ENCODE results near the gene PAPPA2.
"Not testable (repeated sequence)": the region's sequence is repeated elsewhere in the genome, so short reads cannot be mapped to it uniquely, and the experiment has no call there.

The PAPPA2 gene

DNA sequence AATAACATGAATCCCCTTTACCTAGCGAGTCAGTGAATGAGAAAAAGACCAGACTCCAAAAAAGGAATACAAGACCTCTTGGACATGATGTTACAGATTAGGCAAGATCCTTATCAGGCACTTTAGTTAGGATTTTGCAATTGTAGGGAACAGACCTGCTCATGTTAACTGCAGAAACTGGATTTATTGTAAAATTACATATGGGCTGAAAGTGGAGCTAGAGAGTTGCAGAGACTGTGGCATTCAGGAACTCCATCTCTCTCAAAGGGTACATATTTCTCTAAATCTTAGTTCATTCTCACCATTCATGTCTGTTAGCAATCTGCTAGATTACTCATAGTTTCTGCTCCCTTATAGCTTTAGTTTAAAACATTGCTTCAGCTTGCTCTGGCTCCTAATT, 142.2 kb downstream of the PAPPA2 start:
- no peak for DNase-seq

DNA sequence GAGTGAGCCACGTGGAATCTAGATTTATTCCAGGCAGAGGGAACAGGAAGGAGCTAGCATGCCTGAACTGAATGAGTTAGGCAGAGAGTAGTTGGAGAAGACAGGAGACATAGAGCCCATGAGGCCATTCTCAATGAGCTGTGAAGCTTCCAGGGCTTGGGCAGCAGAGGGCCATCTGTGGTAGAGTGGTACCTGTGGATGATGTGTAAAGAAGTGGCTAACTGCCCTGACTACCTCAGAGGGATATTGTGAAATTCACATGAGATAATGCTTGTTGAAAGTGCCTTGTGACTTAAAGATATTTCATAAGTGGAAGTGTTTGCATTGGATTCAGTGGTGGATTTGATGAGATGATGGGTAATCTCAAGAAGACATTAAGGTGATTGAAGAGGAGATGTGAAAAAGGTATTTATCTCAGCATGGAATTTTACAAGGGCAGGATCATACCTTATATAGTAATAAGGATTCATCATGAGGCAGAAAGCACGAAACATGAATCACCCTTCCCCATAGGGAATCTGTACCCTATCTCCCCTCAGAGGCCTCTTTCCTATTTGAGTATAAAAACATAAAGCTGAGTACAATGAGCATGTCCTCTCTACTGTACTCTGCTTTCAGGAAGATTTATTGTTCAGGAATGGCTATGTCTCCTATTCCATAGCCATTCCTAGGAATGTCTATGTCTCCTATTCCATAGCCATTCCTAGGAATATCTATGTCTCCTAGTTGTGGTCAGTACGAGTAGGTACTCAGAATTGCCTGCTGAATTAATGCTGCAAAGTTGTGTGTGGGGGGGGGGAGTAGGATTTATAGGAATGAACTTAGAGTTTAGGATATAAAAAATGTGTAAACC, 146.8 kb downstream of the PAPPA2 start:
- DNase-seq: no peak

DNA sequence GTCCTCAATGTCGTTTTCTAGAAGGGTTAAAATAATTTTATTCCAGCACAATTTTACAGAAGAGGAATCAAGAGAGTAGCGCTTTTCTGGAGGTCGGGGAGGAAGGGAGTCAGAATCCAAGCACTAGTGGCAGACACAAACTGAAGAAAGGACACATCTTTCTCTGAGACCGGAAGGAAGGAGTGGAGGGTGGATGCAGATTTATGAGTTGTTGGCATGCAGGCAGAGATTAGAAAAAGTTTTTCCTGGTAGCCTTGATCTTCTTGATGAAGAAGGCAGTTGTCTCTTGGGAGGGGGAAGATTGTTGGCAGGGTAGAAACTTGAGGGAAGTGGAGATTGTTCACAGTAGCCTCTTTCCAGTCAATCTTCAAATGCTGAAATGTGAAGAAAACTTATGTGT, 149.8 kb downstream of the PAPPA2 start:
- DNase-seq: no peak

DNA sequence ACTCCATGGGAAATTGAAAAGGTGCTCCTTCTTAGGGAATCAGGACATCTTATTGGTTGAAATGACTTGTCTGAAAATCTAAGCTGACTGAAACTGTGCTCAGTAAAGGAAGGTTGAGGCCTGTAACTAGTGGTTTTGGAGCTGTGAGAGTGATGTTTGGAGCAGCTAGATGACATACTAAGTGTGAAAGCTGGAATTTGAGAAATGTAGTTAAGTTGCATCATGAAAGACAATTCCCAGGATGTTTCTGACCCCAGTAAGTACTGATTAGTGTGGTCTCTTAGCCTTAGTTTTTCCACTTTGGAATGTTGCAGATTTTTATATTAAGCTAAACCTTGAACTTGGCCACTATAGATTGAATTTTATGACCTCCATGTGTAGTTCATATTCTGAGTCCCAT, 154.9 kb downstream of the PAPPA2 start:
- no peak for DNase-seq

DNA sequence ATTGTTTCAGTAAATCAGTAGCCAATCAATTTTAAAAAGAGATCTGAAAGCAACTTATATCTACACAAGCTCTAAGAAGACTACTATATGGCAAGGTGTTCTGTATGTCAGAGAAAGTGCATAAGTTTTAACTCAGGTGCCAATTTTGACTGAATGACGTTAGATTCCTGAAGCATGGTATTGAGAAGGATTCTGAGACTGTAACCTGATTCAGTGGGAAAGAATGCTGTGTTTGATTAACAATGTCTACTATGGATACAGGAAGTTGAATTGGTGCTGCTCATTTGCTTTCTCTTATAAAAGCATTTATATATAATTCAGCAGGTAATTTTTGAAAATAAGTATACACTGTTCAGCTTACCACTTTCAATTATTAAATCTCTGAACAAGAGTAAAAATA, 156.3 kb downstream of the PAPPA2 start:
- no peak for DNase-seq

DNA sequence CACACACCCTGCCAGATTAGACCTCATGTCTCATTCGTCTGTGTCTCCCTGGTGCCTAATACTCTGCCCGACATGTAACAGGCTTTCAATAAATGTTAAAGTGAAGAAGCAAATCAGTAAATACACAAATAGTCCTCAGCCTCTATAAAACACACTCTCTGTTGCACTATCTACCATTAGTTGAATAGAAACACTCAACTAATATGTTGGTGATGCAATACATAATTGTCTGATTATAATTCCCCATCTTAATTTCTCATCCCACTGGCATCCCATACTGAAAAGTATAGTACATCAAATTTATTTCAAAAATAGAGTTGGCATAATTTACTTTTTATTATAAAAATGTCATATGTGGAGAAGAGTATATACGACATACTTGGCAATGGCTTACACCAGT, 162.4 kb downstream of the PAPPA2 start:
- no peak for DNase-seq

DNA sequence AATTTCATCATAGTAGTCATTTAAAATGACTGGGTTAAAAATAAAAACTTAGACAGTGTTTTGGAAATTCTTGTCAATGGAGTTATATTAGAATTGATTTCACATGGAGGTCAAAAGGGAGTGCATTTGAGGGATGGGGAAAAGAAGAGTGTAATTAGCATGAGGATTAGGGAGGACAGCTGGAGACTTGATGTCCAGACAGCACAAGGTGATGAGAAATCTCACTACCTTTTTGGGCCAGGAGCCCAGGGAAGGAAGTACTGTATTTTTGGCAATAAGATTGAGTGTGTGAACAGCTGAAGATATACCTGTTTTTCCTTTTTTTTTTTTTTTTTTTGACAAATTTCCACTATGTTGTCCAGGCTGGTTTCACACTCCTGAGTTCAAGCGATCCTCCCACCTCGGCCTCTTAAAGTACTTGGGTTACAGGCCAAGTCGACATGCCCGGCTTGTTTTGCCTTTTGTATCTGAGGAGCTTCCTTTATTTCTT, 163.6 kb downstream of the PAPPA2 start:
- DNase-seq: no peak

DNA sequence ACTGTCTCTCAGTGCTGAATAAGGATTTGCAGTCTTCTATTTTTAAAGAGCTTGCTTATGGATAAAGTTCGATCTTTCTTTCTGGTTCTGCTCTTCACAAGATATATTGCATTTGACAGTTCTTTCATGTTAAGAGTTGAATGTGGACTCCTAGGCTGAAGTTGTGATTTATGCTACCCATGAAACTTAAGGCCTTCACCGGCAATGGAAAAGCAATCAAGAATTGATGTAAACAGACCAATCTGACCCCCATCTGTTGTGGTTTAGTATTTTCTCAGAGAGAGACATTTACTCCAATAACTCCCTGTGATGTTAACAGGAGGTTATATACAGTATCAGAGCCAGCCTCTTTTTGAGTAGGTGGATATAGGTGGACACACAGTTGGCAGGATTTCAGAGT, 165.8 kb downstream of the PAPPA2 start:
- DNase-seq: no peak

DNA sequence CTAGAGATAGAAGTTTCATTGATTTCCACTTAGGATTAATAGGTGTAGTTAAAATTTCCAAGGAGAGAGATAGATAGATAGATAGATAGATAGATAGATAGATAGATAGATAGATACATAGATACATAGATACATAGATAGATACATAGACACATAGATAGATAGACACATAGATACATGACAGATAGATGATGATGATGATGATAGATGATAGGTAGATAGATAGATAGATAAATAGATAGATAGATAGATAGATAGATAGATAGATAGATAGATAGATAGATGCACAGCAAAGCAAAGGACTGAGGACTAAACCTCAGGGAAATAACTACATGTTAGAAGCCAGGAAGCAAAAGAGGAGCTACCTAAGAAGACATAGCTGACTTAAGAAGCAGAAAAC, 171.8 kb downstream of the PAPPA2 start:
- not testable (repeated sequence) for DNase-seq

DNA sequence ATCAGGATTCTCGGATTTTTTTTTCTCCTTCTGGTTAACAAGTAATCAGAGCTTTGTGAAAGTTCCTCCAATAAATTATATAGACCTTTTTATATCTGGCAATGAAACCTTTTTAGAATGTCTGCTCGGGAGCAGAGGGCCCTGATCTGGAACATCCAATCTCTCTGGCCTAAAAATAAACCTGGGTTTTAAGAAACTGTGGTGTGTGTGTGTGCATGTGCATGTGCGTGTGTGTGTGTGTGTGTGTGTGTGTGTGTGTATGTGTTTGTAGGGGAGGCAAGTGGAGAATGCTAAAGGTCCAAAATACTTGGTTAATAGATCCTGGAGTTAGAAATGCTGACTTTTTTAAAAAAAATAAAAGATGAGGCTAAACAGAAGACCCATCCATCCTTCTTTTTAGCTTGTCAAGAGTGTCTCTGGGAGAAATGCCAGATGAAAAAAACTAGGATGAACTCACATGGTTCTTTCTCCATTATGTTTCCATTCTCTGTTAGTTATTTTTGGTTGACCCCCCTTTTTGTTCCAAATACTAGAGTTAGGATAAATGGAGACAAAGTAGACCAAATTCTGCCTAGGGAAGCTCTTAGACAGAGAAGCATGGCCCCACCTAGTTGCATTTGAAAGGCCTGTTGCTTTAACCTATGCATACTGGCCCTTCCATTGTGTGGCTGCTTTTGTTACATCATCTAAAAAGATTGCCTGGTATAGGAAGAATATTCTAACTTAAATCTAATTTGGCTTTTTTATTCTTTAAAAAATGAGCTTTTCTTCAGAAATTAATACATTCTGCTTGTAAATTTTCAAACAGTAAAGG, 175.9 kb downstream of the PAPPA2 start:
- DNase-seq: no peak

DNA sequence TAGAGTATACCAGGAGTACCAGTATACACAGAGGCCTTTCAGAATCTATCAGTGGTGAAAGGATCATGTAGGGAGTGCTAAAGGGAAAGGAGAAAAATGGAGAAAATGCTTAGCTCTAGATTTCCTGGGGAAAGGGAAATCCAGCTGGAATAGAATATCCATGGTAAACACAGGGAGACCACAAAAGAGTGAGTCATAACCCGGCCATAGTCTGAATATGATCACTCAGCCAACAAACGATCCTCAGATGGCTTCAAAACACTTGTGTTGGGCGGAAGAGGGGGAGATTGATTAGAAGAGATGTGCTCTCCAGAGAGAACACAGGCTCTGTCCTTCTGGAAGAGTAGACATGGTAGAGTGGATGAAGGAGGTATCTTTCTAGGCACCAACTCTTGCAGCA, 180.6 kb downstream of the PAPPA2 start:
- no peak for DNase-seq

DNA sequence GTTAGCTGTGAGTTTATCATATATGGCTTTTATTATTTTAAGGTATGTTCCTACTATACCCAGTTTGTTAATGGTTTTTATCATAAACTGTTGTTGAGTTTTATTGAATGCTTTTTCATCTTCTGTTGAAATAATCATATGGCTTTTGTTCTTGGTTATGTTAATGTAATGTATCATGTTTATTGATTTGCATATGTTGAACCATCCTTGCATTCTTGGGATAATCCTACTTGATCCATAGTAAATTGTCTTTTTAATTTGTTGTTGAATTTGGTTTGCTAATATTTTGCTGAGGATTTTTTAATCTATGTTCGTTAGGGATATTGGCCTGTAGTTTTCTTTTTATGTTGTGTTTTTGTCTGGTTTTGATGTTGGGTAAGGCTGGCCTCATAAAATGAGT, 185.6 kb downstream of the PAPPA2 start:
- DNase-seq: no peak

DNA sequence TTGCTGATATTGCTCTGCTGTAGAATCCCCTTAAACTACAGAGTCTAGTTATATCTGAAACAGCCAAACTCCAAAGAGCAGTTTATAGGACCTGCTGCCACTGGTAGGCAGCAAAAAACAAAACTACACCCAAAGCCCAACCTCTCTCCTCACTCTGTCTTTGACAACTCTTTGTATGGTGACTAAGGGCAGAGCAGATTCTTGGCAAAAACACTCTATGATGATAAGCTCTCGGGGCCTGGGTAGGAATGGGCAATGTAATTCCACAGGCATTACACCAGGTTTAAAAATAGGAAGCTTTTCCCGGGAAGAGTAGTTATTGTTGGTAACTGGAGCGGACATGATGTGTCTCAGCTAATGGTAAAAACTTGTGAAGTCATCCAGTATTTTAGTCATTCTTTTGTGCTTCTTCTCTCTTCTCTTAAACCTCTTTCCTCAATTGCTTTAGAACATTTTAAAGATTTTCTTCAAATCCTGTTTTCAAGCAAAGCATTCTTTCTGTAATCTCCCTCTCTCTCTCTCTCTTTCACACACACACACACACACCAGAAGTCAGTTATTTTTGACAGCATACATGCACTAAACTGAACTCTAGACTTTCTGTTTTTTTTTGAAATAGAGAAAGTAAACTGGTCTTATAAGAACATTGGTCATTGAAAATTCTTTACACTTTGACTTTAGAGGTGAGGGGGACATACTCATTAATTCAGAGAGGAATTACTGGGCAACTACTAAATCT, 193.5 kb downstream of the PAPPA2 start:
- no peak for DNase-seq

DNA sequence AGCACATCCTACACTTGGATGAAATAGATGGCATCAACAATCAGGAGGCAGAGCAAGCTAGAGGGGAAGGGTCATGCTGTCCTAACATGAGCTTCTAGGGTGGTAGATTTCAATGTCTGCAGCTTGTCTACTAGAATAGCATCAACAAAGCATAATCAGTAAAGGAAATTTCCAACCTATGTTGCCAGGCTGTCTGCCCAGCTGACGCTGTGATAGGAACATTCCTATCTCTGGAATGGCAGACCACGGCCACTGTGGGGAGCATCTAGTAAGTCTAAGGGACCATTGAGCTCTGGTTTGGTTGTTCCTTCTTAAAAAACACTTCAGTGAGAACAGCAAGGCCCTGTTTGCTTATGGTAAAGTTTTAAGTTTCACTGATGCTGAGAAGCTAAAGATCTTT, 206.8 kb downstream of the PAPPA2 start:
- DNase-seq: no peak

DNA sequence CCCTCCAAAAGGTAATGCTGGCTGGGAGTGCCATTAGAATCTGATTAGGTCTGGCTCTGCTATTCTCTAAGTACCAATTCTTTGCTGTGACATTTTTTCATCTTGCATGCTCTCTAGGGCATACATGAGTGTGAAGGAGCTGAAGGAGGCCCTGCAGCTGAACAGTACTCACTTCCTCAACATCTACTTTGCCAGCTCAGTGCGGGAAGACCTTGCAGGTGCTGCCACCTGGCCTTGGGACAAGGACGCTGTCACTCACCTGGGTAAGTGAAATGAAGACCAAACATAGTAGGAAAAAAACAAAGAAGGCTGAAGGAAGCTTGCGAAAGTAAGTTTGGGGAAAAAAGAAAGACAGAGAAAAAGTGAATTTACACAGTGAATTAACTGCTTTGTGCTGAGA, 207.9 kb downstream of the PAPPA2 start:
- no peak for DNase-seq

DNA sequence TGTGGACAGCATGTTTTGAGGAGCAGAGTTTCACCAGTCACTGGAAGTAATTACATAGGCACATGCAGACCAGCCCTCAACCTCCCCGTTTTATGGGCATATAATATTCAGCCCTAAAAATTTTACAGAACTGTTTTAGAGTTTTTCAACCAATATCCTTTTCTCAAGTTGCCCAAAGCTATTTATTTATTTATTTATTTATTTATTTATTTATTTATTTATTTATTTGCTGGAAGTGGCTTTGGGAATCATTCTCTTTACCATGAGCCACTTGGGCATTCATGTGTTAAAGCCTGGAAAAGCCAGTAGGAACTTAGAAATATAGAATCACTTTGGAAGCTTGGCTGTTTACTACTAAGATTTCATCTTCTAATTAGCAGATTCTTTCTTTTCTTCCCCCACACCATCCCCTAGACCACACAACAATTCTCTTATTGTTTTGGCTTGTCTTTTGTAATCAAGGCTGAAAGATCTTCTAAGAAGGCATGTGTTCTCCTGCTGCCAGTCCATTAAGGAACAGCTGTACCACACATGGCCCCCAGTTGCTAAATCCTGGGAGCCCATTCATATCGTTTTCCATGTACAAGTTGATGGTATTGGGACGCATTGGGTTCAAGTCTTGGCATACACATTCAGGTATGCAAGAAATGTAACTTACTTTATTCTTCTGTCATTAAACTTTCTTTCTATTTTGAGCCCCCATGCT, 220.0 kb downstream of the PAPPA2 start:
- DNase-seq: no peak

DNA sequence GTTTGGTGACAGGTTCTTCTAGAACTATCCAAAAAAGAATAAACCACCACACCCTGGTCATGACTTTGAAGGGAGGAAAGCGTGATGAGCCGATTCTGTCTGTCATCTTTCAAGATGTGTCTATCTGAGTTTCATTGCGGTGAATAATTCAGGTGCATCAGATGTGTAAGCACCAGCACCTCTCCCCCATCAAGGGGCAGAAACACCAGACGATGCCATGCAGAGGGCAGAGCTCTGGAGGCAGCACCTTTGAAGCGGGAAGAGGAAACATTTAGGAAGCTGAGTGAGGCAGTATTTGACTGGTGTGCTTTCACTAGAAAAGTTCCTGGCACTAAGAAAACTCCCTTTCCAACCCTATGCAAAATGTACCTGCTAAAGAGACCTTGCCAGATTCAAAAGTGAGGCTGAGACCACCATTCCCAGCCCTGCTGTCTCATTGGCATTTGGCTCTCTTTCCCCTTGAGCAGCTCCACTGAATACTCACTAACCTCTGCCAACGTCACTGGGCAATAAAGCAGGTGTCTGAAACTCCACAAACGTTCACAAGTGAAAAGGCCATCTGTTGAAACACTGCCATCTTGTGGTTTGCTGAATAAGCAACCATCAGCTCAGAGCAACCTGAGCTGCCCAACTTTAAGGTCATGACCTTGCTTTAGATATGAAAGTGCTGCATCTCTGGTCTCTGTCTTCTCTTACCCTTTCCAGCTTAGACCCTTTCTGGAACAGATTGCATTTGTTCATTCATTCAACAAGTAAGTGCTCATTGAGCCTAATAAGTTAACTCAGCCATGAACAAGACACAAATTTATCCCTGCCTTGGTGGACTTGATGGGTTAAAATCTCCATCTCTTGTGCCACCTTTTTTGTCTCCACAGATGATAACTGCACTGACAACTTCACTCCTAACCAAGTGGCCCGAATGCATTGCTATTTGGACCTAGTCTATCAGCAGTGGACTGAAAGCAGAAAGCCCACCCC, 228.6 kb downstream of the PAPPA2 start:
- peak; percentile 7 for DNase-seq

DNA sequence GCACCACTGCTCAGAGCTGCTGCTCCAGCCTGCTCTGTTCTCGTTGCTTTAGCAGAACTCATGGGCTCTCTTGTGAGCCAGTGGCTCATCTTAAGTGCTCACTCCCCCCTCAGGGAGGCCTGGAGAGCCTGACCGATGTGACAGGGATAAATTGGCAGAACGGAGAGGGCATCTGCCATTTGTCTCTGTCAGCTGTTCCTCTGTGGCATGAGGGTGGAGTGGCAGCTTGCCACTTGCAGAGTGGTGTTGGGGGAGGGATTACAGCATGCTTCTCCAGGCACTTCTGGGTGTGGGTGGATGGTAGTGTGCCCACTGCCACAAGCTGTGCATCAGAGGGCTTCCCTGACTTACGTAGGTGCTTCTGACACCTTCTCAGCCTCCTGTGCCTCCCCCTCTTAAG, 229.5 kb downstream of the PAPPA2 start:
- no peak for DNase-seq

DNA sequence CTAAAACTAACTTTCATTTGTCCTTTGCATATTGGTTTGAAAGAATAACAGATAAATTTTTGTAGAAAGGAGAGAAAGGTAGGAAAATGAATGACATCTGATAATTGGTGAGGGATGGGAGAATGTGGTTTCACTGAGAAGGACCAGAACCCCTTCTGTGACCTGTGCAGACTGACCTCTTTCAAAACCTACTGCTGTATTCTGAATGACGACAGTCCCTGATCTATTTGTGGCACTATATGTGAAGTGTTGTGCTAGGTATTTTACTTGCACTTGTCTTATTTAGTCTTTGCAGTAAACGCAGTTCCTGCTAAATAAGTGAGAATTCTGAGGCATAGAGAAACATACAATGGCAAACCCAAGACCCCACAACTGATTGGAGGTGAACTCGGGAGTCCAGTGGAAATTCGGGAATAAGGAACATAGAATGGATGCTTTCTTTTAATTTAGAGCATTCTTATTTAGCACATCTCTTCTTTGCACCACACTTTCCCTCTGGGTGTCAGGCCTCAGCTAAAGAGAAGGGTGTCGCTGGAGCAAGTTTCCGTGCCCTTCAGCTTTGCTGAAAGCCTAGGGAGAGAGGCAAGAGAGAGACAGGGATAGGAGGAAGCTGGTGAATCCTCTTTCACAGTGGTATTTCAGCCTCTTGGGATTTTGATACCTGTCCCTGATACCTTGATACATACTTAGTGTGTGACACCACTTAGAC, 230.2 kb downstream of the PAPPA2 start:
- no peak for DNase-seq

DNA sequence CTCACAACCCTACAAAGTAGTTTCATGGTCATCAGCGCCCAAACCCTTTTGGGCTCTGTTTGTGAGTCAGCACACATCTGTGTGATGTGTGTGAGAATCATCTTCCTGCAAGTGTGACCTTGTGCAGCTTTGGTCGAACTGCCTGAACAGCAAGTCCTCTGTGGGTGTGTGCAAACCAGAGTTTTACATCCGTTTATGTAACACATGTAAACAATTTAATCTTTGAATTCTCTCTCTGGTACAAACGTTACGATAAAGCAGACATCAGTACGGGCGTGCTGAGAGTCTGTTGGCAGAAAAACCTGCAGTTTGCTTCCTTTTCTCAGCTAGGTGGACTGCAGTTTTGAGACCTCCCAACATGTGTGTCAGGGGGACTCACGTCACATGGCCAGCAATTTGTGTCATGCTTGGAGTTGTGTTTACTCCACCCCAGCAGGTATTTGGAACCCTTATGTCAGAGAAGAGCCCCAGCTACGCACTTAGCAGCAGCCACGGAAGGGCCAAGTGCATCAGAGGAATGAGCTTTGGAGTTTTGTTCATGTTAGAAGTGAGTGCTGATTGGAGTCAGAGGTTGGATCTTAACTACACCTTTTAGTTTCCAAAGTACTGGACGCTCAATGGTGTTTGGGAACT, 230.8 kb downstream of the PAPPA2 start:
- DNase-seq: no peak

Measured in NCI-H748 treated with DMSO at 0.1 percent for 48 hours (cell line).